NCI-H1694 (cell line): ENCODE results near the gene FOCAD.
"Not testable (repeated sequence)": the region's sequence is repeated elsewhere in the genome, so short reads cannot be mapped to it uniquely, and the experiment has no call there.

Source experiments
- DNase-seq: peaks from one replicate; lab custom pipeline; 2025; lab: John Stamatoyannopoulos, UW

FOCAD gene, protein sequence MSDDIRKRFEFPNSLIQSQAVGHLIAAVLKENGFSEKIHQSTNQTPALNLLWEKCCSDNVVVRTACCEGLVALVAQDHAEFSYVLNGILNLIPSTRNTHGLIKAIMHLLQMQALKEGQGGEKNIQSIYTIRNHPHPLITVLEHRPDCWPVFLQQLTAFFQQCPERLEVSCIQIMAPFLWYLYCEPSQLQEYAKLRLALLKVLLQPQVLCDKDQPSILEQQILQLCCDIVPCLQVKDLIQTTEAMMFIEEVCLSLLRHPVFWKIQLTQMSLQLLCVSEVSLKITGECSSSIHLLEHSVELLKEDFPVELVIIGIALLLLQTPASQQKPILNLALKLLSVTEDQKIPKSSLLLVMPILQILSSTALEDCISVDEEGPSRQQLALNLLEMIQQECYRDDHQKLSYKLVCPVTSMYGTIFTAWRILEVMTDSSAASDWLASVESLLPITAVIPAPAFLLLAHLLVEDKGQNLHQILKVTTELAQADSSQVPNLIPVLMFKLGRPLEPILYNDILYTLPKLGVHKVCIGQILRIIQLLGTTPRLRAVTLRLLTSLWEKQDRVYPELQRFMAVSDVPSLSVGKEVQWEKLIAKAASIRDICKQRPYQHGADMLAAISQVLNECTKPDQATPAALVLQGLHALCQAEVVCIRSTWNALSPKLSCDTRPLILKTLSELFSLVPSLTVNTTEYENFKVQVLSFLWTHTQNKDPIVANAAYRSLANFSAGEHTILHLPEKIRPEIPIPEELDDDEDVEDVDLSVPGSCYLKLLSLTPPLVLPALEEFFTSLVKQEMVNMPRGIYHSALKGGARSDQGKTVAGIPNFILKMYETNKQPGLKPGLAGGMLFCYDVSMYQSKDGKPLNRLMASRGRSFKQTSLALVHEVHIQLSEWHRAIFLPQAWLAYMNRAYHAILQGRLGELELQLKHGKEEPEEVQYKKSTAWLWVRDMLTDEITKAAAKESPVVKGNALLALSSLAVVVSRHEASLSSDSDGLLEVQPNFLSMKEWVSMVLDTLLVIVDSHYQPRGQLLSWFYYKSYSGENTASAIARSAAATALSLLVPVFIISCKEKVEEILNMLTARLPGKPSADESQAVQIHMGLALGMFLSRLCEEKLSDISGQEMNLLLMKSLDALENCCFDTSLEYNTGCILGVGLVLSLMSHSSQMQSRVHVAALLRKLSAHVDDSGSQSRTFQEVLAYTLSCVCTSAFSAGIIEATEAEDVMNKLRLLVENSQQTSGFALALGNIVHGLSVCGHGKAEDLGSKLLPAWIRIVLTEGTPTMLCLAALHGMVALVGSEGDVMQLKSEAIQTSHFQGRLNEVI (N-terminal part only)

DNA sequence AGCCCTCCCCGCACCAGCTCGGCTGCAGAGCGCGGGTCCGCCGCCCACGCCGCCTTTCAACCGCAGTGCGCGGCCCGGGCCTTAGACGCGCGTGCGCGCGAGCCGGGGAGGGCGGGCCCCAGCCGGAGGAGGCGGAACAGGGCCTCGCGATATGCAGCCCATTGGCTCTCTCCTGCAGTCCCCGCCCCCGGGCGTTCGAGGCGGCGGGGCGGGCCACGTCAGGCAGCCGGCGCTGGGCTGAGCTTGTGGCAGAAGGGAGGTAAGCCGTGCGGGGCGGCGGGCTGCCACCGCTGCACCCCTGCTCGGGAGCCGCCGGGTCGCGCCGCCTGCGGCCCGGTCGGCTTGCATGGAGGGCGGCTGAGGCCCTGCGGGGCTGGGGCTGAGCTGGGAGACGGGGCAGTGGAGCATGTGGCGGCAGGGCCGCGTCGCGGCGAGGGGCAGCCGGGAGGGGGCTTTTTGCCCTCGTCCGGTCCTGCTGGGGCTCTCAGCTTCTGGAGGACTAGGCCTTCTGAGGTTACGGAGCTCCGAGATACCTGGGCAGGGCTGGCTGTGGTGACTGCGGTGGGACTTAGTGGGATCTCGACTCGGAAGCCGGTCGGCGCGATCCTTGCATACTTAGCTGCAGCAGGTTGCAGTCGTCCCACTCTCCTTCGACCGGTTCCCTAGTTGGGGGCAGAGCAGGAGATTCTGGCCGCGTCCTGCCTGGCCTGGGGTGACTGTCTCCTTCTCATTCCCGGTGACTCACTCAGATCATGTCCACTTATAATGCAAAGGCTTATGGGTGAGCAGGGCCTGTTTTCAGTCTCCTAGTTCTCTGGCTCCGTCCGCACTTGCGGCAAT lies at the start of gene FOCAD:
Gene FOCAD (plus strand): TSS at position 225 of the 840 bp plus-strand sequence. CDS start 31,095 bp downstream, outside the sequence.
- peak; percentile 69 for DNase-seq

DNA sequence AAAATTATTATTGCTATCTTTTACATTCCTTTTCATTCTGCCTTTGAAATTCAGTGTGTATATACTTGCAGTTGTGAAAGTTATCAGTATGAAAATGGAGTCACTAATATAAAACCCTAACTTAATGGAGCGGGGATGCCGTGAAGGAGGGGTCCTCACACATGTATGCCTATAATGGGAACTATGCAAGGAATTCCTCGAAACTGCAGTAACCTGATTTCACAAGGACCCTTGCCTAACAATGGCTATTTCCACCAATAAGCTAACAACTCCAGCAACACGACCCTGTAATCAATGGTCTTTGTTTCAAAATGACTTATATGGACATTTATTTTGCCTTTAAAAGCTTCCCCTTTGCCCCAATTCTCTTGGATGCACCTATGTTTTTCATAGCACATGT lies 49.2 kb upstream of the FOCAD start:
- no peak for DNase-seq

DNA sequence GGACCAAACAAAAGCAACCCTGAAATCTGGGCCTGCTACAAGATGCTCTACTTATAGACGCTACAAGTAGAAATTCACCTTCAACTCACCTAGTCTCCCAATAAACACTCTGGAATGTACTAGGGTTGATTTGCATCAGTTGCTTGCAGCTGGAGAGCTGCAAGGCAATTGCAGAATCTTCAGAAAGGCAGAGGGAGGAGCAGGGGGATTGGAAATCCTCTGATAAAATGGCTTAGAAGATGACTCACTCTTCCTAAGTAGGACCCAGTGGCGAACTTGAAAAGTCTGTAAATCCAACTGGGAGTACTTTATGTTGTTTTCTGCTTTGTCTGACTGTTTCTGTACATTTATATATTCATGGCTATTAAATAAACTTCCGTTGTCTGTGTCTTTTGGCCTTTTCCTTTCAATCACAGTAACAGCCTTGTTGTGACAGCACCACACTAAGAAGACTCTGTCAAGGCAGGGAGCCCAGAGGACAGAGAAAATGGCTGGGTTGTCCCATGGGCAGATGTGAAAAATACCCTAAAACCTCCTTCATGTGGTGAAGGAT lies 47.1 kb upstream of the FOCAD start:
- DNase-seq, result no peak

DNA sequence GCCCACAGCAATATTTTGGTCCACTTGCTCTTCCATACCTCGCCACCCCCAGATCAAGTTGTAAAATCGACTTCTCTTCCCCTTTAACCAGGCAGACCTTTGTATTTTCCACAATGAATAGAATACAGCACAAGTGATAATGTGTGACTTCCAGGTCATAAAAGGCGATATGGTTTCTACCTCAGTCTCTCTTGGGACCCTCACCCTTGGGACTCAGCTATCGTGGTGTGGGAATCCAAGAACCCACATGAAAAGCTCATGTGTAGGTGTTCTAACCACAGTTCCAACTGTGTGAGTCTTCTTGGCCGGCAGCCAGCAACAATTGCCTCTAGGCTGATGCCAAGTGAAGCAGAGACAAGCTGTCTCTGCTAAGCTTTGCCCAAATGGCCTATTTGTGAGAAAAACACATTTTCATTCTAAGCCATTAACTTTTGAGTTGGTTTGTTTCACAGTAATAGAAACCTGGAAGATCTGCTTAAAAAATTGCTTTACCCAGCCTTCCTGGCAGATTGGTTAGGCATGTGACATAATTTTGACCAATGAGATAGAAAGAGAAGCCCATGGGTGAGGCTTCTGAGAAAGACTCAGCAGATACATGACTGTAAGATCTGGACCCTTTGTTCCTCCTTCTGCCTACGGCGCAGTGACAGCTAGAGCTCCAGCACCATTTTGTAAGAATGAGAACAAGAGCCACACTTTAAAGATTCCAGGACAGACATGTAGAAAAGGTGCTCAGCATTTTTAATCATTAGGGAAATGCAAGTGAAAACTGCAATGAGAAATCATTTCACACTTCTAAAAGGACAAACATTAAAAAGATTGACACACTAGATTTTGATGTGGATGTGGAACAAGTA lies 43.5 kb upstream of the FOCAD start:
- peak; percentile 97 for DNase-seq

DNA sequence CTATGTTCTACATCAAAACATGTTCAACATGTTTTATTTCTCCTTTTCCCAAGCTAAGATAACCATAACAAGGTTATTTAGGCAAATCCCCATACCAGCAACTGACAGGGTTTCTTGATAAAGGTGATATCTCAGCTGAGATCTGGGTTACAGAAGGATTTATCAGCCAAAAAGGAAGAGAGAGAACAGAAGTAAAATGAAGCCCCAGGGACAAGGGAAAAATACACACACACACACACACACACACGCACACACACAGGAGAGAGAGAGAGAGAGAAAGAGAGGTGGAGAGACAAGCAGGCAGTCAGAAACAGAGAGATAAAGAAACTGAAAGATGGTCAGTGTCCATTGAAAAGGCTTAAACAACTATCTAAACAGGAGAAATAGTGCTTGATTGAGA lies 42.0 kb upstream of the FOCAD start:
- no peak for DNase-seq

DNA sequence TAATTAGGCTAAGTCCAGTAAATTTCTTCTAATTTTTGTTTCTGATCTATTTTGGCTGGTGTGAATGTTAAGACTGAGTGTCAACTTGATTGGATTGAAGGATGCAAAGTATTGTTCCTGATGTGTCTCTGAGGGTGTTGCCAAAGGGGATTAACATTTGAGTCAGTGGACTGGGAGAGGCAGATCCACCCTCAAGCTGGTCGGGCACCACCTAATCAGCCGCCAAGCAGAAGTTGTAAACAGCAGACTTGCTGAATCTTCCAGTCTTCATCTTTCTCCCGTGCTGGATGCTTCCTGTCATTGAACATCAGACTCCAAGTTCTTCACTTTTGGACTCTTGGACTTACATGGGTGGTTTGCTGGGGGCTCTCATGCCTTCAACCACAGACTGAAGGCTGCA lies 40.4 kb upstream of the FOCAD start:
- DNase-seq, result no peak

DNA sequence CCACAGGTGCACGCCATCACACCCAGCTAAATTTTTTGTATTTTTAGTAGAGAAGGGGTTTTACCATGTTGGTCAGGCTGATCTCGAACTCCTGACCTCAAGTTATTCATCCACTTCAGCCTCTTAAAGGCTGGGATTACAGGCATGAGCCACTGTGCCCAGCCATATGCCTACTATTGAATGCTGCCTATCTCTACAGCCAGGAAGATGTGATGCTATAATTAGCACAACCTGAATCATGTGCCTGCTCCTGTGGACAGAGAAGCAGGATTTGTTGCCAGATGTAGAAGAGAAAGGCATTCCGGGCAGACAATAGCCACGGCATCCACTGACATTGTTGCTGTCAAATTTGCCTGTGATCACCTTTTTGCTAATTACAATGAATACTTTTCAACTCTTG lies 37.4 kb upstream of the FOCAD start:
- DNase-seq, result no peak

DNA sequence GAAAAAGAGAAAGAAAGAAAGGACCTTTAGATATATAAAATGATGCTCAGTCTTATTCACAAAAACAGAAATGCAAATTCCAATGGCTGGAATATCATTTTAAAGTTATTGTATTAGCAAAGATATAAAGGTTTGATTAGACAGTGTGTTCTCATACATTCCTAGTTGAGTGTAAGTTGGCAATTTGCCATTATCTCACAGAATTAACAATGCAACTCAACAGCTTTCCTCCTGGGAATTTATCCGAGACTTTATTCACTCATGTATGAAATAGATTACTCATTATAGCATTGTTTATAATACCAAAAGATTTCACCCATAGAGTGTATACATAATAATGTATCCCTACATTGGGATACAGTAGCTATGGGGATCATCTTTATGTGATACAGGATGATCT lies 34.7 kb upstream of the FOCAD start:
- DNase-seq, result no peak

DNA sequence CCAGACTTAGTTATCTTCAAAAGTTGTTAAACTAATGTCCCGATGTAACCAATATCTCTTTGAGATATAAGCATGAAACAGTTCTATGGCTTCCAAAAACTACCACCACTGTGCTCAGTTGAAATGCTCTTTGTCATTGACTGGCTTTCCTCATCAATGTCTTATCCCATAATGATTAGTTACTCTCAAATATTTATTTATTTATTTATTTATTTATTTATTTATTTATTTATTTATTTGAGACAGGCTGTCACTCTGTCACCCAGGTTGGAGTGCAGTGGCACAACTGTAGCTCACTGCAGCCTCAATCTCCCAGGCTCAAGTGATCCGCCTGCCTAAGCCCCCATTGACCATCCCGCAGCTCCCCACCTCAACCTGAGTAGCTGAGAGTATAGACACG lies 33.7 kb upstream of the FOCAD start:
- no peak for DNase-seq

DNA sequence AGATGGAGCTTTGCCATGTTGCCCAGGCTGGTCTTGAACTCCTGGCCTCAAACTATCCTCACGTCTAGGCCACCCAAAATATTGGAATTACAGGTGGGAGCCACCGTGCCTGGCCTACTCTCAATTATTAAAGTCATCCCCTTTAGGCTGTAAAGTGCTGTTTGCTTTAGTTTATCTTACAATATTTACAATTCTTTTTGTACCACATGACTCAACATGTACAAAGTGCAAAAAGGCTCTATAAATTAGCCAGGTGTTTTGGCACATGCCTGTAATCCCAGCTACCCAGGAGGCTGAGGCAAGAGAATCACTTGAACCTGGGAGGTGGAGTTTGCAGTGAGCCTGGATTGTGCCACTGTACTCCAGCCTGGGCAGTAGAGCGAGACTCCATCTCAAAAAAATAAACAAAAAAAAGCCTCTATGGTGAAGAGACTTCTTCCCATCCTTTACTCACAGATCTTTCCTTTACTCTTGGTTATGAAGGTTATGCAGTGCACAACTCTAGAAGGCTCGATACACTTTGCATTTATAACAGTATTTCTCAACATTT lies 33.2 kb upstream of the FOCAD start:
- no peak for DNase-seq

DNA sequence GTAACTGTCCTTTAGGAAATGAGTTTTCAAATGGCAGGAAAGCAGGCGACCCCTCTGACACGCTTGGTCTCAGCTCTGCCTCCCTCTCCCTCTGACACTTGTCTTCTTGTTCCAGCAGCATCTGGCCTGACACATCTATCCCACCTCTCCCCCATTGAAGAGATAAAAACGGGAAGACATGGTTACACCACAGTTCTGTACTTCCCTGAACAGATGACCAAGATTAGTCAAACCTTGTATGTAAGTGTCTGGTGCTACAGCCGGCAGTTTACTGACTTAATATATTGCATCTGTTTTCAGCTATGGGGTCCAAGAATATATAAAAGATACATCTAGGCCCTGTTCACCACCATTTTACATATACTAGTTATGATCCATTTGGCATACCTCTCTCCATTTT lies 32.1 kb upstream of the FOCAD start:
- no peak for DNase-seq

DNA sequence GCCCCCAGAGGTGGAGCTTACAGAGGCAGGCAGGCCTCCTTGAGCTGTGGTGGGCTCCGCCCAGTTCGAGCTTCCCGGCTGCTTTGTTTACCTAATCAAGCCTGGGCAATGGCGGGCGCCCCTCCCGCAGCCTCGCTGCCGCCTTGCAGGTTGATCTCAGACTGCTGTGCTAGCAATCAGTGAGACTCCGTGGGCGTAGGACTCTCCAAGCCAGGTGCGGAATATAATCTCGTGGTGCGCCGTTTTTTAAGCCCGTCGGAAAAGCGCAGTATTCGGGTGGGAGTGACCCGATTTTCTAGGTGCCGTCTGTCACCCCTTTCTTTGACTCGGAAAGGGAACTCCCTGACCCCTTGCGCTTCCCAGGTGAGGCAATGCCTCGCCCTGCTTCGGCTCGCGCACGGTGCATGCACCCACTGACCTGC lies 25.8 kb upstream of the FOCAD start:
- DNase-seq, result not testable (repeated sequence)

DNA sequence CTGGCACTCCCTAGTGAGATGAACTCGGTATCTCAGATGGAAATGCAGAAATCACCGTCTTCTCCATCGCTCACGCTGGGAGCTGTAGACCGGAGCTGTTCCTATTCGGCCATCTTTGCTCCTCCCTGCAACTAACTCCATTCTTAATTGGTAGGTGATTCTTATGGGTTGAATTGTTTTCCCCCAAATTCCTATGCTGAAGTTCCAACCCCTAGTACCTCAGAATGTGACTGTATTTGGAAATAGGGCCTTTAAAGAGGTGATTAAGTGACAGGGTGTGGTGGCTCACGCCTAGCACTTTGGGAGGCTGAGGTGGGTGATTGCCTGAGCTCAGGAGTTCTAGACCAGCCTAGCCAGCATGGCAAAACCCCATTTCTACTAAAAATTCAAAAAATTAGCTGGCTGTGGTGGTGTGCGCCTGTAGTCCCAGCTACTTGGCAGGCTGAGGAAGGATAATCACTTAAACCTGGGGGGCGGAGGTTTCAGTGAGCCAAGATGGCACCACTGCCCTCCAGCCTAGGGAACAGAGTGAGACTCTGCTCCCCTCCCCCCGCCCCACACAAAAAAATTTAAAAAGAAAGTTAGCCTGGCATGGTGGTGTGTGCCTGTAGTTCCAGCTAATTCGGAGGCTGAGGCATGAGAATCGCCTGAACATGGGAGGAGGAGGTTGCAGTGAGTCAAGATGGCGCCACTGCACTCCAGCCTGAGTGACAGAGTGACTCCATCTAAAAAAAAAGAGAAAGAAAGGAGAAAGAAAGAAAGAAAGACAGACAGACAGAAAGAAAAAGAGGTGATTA lies 25.2 kb upstream of the FOCAD start:
- no peak for DNase-seq

DNA sequence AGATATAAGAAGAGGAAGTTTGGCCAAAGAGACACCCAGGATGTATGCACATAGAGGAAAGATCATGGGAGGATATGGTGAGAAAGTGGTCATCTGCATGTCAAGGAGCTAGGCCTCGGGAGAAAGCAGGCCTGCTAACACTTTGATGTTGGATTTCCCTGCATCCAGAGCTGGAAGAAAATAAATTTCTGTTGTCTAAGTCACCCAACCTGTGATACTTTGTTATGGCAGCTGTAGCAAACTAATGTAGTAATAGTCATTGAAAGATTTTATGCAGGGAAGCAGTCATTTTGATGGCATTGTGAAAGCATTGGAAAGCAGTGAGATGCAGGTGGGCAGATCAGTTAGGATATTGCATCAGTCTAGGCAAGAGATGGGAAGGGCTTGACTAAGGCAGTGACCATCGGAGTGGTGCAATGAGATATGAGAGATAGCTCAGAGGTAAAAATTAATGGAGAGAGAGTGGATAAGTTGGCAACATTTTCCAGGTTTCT lies 24.5 kb upstream of the FOCAD start:
- DNase-seq, result no peak

DNA sequence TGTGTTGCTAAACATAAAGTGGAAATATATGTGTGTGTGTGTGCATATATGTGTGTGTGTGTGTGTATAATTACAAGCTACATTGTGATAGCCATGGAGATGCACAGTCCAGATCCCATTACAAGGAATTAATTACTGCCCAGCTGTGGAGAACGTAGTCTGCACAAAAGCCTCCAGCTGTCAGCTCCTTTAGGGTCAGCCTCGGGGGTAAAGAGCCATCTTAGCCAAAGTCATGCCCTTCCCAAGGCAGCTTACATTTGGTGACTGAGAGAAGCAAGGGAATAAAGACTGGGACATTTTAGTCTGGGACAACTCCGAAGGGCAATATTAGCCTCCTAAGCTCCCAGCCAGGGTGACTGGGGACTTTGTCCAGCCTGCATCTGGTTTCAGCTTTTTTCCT lies 21.9 kb upstream of the FOCAD start:
- DNase-seq, result no peak

DNA sequence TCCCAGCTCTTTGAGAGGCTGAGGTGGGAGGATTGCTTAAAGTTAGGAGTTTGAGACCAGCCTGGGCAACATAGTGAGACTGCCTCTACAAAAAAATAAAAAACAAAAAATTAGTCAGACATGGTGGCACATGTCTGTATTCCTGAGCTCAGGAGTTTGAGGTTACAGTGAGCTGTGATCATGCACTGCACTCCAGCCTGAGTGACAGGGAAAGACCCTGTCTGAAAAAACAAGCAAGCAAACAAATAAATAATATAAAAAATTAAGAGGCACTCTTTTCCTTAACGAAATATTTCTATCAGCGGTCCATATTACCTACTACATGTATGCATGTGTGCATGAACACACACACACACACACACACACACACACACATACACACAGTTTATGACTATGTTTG lies 20.9 kb upstream of the FOCAD start:
- DNase-seq, result no peak

DNA sequence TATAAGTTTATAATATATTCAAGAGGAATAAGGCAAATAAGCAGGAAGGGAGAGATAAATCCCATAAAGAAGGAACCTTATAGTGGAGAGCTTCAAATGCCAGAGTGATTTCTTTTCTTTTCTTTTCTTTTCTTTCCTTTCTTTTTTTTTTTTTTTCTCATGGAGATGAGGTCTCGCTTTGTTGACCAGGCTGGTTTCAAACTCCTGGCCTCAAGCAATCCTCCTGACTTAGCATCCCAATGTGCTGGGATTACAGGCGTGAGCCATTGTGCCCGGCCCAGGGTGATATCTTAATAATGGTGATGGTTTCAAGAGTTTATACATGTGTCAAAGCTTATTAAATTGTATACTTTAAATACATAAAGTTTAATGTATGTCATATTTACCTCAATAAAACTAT lies 19.6 kb upstream of the FOCAD start:
- no peak for DNase-seq

DNA sequence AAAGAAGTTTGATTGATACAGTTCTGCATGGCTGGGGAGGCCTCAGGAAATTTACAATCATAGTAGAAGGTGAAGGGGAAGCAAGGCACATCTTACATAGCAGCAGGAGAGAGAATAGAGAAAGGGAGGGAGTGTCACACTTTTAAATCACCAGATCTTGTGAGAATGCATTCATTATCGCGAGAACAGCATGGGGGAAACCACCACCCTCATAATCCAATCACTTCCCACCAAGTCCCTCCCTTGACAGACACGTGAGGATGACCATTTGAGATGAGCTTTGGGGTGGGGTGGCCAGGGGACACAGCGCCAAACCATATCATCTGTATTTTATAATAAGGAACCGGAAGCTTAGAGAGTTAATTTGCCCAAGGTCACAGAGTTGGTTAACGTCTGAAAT lies 13.7 kb upstream of the FOCAD start:
- no peak for DNase-seq

DNA sequence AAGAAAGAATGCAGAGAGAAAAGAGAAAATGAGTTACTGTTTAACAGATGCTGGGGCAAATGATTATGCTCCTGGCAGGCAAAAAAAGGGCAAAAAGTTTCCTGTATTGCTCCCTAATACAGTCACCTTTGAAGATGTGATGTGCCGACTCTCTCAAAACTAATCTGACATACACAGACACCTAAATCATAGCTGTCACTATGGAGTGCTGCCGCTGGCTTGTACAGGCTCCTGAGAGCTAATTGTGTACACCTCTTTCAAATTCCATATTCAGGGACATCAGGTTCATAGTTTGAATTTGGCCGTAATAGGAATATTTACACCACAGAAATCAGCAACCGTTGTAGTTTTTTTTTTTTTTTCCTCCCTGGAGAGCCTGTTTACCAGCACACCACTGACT lies 12.4 kb upstream of the FOCAD start:
- DNase-seq, result no peak
